Panc1 (cell line): ENCODE data around the gene MACROD1. TPM values are rescaled to one million over a fixed set of nuclear protein-coding genes. Genes with fewer than 3 reads are reported as not detected.
A peak's percentile ranks its signal among the peaks of the same experiment; 100 is the strongest.

ENCODE experiments used
- ATAC-seq: fragments of 200-7000 bp; cut with Tn5 transposase; 2 replicates; pipeline ENCODE4 v1.9.1; 2020; ENCODE audit warnings: mild to moderate bottlenecking, moderate library complexity
- BruUV-seq: library from RNA; stranded (reverse); fragments of 400-500 nt; replicated peaks from 2 replicates; lab custom pipeline; 2021; lab: Mats Ljungman, UMichigan
- CTCF ChIA-PET: fragments of 300-600 bp; sonication (Branson Sonifier 250); formaldehyde crosslinking; loops from one replicate; lab custom pipeline; 2022; ENCODE audit warnings: antibody characterized with exemption; lab: Charles Lee
- POLR2A ChIA-PET: fragments of 300-600 bp; sonication (Branson Sonifier 250); formaldehyde crosslinking; loops from one replicate; lab custom pipeline; 2022; ENCODE audit warnings: antibody characterized with exemption; lab: Charles Lee
- DNase-seq: peaks from one replicate; pipeline ENCODE4 v3.0.0-alpha.2; 2010; ENCODE audit warnings: low read depth, low spot score
- H3K27ac ChIP-seq: 2 replicates; pipeline ENCODE4 v1.5.1; 2011; ENCODE audit warnings: mild to moderate bottlenecking, low read length, inconsistent platforms
- H3K27me3 ChIP-seq: fragments of 200-500 bp; sonication (Bioruptor generic); 2 replicates; pipeline ENCODE4 v1.6.0; 2014; ENCODE audit warnings: low read length, inconsistent platforms; ENCODE audit not compliant: control insufficient read depth, insufficient read depth
- H3K36me3 ChIP-seq: fragments of 200-500 bp; sonication (Bioruptor generic); 2 replicates; pipeline ENCODE4 v1.5.1; 2014; ENCODE audit warnings: inconsistent platforms, mild to moderate bottlenecking, low read length, moderate library complexity; ENCODE audit not compliant: control insufficient read depth, insufficient read depth
- H3K4me1 ChIP-seq: 2 replicates; pipeline ENCODE4 v1.5.1; 2011; ENCODE audit warnings: inconsistent platforms, mild to moderate bottlenecking, low read length, moderate library complexity; ENCODE audit not compliant: control insufficient read depth, insufficient read depth
- H3K4me3 ChIP-seq, 2 experiments: 2 replicates each; pipeline ENCODE4 v1.5.1; 2011 to 2012; ENCODE audit warnings: low read depth in 2 of 2, low read length in 2 of 2, mild to moderate bottlenecking in 2 of 2, inconsistent platforms in 1 of 2, moderate library complexity in 1 of 2
- H3K9me3 ChIP-seq: fragments of 200-500 bp; sonication (Bioruptor generic); 2 replicates; pipeline ENCODE4 v1.5.1; 2014; ENCODE audit warnings: low read depth, mild to moderate bottlenecking, inconsistent platforms, low read length, moderate library complexity; ENCODE audit not compliant: control insufficient read depth, insufficient read depth
- CTCF ChIP-seq: fragments of 450-650 bp; IDR thresholded peaks from 2 replicates; pipeline ENCODE4 v1.5.1; 2017; ENCODE audit warnings: mild to moderate bottlenecking
- POLR2AphosphoS5 ChIP-seq: IDR thresholded peaks from 2 replicates; pipeline ENCODE4 v1.6.1; 2012; ENCODE audit warnings: mild to moderate bottlenecking, low read depth, low read length, moderate library complexity
- REST ChIP-seq, 2 experiments: IDR thresholded peaks; 2 replicates each; pipeline ENCODE4 v1.6.1; 2011 to 2012; ENCODE audit warnings: low read depth in 2 of 2, control low read depth in 1 of 2, low read length in 1 of 2, mild to moderate bottlenecking in 1 of 2, moderate library complexity in 1 of 2; ENCODE audit not compliant: insufficient read depth in 1 of 2
- SIN3A ChIP-seq: IDR thresholded peaks from 2 replicates; pipeline ENCODE4 v1.6.1; 2012; ENCODE audit warnings: low read depth, mild to moderate bottlenecking, low read length, moderate library complexity, borderline replicate concordance; ENCODE audit not compliant: insufficient read depth
- TCF7L2 ChIP-seq: IDR thresholded peaks from 2 replicates; pipeline ENCODE4 v1.6.1; 2011; ENCODE audit warnings: mild to moderate bottlenecking, low read depth, low read length, inconsistent platforms
- in situ Hi-C: cut with HindIII; loops from 2 replicates; pipeline ENCODE4 v1.10.0; 2016; ENCODE audit warnings: low sequenced_read_pairs, low pct_unique_long_range_greater_than_20kb
- intact Hi-C: fragments of 100-400 bp; cut with micrococcal nuclease; formaldehyde crosslinking; loops from one replicate; pipeline ENCODE4 v1.10.0; 2022; ENCODE audit not compliant: unreplicated experiment
- total RNA-seq: library from RNA; stranded (reverse); gene quantifications from one replicate; pipeline ENCODE4 v1.2.1, GENCODE V29; 2021; ENCODE audit not compliant: unreplicated experiment

The MACROD1 gene
- total RNA-seq, 1 experiment from 2014 or later: 16.8 TPM

- ChIA-PET POLR2A (interaction anchor here (0.6 to 0.7 kb wide), 3 partner anchors 11 to 323 kb away, joined by 3 to 8 read pairs (median 5); no protein-coding TSS in a partner anchor), CTCF (interaction anchor here (0.5 to 1.1 kb wide), 3 partner anchors 11 to 1255 kb away, joined by 3 to 7 read pairs (median 3); no protein-coding TSS in a partner anchor)
- no peaks in the 10 kb centered on the region for H3K27me3 ChIP-seq
- peaks cover 41% of the 10 kb centered on the region for H3K4me1 ChIP-seq
- no peak for DNase-seq
- peak overlapping the region; percentile 98 for H3K27ac ChIP-seq
- peak overlapping the region; percentile 83 to 90; a peak in 3 of 4 replicates for H3K4me3 ChIP-seq
- in situ Hi-C loops (no loop called here), intact Hi-C loops (no loop called here)
- peaks cover 4% of the 10 kb centered on the region; the same call in 1 of the 2 replicates for H3K36me3 ChIP-seq
- TF ChIP-seq REST (IDR thresholded peaks at IDR 0.05; ENCODE audit: insufficient read depth in 1 of 2, low read depth in 2 of 2, low read length in 1 of 2) (no peak), POLR2AphosphoS5 (peak; percentile 97)
- ATAC-seq: peak; percentile 43
- H3K9me3 ChIP-seq: no peaks in the 10 kb centered on the region
- TSS peak; percentile 90 for BruUV-seq
Observed at GRCh38 chr11:64185175-64185692, 19.3 kb upstream of the MACROD1 start.

- H3K27ac ChIP-seq: peak overlapping the region; percentile 98
- intact Hi-C loops: no loop called here
Observed at GRCh38 chr11:64183890-64184289, 18.0 kb upstream of the MACROD1 start.

More at GRCh38 chr11:64183890-64184289, 18.0 kb upstream of the MACROD1 start:
- Histone ChIP-seq H3K27me3 (no peaks in the 10 kb centered on the region), H3K9me3 (peaks cover 7% of the 10 kb centered on the region; the same call in 1 of the 2 replicates), H3K36me3 (no peaks in the 10 kb centered on the region), H3K4me1 (peaks cover 37% of the 10 kb centered on the region), H3K4me3 (peak overlapping the region; percentile 83 to 90; a peak in 3 of 4 replicates)
- no TSS peak for BruUV-seq
- CTCF ChIA-PET: no interaction called here
- TF ChIP-seq TCF7L2 (no peak), SIN3A (no peak), POLR2AphosphoS5 (no peak), REST (IDR thresholded peaks at IDR 0.05; ENCODE audit: insufficient read depth in 1 of 2, low read depth in 2 of 2, low read length in 1 of 2) (no peak), CTCF (no peak)
- ATAC-seq (no peak), DNase-seq (no peak)
- in situ Hi-C loops: no loop called here
- POLR2A ChIA-PET: no interaction called here
